ENCODE data around the gene AQR. TPM values are rescaled to one million over a fixed set of nuclear protein-coding genes. Genes with fewer than 3 reads are reported as not detected.

Gene AQR
- 24.5 to 38.2 TPM (median 35.0 TPM) in 5 replicates for total RNA-seq (2022; extraction: Qiagen RNA extraction; ENCODE audit: low read depth)

GRCh38 chr15:34969340-34970097 is at the start of gene AQR:
AQR (minus strand) TSS chr15:34969742; CDS start chr15:34969613, 129 bp downstream.

GRCh38 chr15:34988027-34988902 is 18.7 kb upstream of the AQR start, which contains the start of gene ZNF770:
ZNF770 (minus strand) TSS chr15:34988287; CDS start chr15:34983434, 4,853 bp downstream.

Other genes starting within 250 kb of the AQR start
- gene GJD2, start 214.7 kb downstream of the AQR start, total RNA-seq (2022; extraction: Qiagen RNA extraction; ENCODE audit: low read depth): not detected in 5 replicates
- 0.10 to 0.52 TPM (median 0.25 TPM) in 5 replicates for gene ACTC1, start 174.2 kb downstream of the AQR start, total RNA-seq (2022; extraction: Qiagen RNA extraction; ENCODE audit: low read depth)
- 14.8 to 22.1 TPM (median 18.9 TPM) in 5 replicates for gene ZNF770, start 18.5 kb upstream of the AQR start, total RNA-seq (2022; extraction: Qiagen RNA extraction; ENCODE audit: low read depth)
- gene NANOGP8, start 115.6 kb upstream of the AQR start, total RNA-seq (2022; extraction: Qiagen RNA extraction; ENCODE audit: low read depth): not detected in 5 replicates